GM18858 (cell line): Measurements from ENCODE around the gene TADA3.

ENCODE experiments used
- ATAC-seq: cut with Tn5 transposase; IDR thresholded peaks from one replicate; pipeline ENCODE4 v1.9.1; 2021; ENCODE audit not compliant: unreplicated experiment

TADA3 gene

GRCh38 chr3:9809615-9810432 is 17.6 kb upstream of the TADA3 start, which contains the start of gene TTLL3:
TTLL3 (plus strand) TSS chr3:9810262; CDS start chr3:9810662, 400 bp downstream.
- no peak for ATAC-seq

GRCh38 chr3:9809239-9809614 is 17.0 kb upstream of the TADA3 start:
- ATAC-seq: no peak

- ATAC-seq: peak; percentile 49
Measured at GRCh38 chr3:9808345-9809037, 16.2 kb upstream of the TADA3 start.

- no peak for ATAC-seq
Measured at GRCh38 chr3:9807981-9808344, 15.7 kb upstream of the TADA3 start.

- no peak for ATAC-seq
Measured at GRCh38 chr3:9806688-9807589, 14.7 kb upstream of the TADA3 start.

GRCh38 chr3:9806137-9806536 is 13.9 kb upstream of the TADA3 start:
- no peak for ATAC-seq

- ATAC-seq: no peak
Measured at GRCh38 chr3:9804996-9805395, 12.7 kb upstream of the TADA3 start.

- ATAC-seq: no peak
Measured at GRCh38 chr3:9803494-9803893, 11.2 kb upstream of the TADA3 start.

- ATAC-seq: no peak
Measured at GRCh38 chr3:9800529-9800928, 8.3 kb upstream of the TADA3 start.

GRCh38 chr3:9797196-9797945 is 5.1 kb upstream of the TADA3 start:
- no peak for ATAC-seq

- ATAC-seq: no peak
Measured at GRCh38 chr3:9795207-9795606, 2.9 kb upstream of the TADA3 start.

- ATAC-seq: no peak
Measured at GRCh38 chr3:9794400-9794799, 2.1 kb upstream of the TADA3 start.

- ATAC-seq: no peak
Measured at GRCh38 chr3:9793161-9793781, 998 bp upstream of the TADA3 start.

- no peak for ATAC-seq
Measured at GRCh38 chr3:9791790-9792404, 376 bp downstream of the TADA3 start.

GRCh38 chr3:9791127-9791526 is 1.1 kb downstream of the TADA3 start:
- ATAC-seq: no peak

GRCh38 chr3:9787714-9788113 is 4.6 kb downstream of the TADA3 start:
- no peak for ATAC-seq

- no peak for ATAC-seq
Measured at GRCh38 chr3:9786825-9787669, 5.2 kb downstream of the TADA3 start.

- ATAC-seq: no peak
Measured at GRCh38 chr3:9786209-9786739, 6.0 kb downstream of the TADA3 start.

- ATAC-seq: no peak
Measured at GRCh38 chr3:9785602-9786001, 6.7 kb downstream of the TADA3 start.
